HFF-Myc (cell line): Measurements from ENCODE around the gene MARK3.

Experiments used
- DNase-seq: peaks from one replicate; pipeline ENCODE4 v3.0.0-alpha.2; 2011; ENCODE audit warnings: low read depth; ENCODE audit errors: extremely low read depth
- H3K4me3 ChIP-seq: replicated peaks from 2 replicates; pipeline ENCODE4 v1.5.1; 2011; ENCODE audit warnings: low read depth, mild to moderate bottlenecking, control low read depth, low read length
- TF ChIP-seq, protein P1 (sequence below): IDR thresholded peaks from 2 replicates; pipeline ENCODE4 v1.5.1; 2012; ENCODE audit warnings: mild to moderate bottlenecking, low read depth, low read length, control low read depth; ENCODE audit errors: missing control alignments

Gene MARK3

DNA sequence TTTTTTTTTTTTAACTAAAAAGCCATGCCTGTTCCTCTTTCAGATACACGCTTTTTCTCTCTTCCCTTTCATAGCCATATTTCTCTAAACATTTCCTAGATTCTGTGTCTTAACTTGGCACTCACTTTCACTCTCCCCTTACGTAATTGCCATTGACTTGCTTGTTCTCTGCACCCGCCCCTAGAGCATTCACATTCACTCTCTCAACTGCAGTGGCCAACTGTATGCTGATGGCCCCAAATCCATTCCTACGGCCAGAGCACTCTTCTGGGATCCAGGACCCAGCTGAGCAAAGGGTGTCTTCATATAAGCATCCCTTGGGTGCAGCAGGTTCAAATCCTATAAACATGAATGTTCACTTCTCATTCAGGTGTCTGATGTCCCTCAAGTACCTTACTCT, 77.9 kb downstream of the MARK3 start:
- TF ChIP-seq, protein P1, sequence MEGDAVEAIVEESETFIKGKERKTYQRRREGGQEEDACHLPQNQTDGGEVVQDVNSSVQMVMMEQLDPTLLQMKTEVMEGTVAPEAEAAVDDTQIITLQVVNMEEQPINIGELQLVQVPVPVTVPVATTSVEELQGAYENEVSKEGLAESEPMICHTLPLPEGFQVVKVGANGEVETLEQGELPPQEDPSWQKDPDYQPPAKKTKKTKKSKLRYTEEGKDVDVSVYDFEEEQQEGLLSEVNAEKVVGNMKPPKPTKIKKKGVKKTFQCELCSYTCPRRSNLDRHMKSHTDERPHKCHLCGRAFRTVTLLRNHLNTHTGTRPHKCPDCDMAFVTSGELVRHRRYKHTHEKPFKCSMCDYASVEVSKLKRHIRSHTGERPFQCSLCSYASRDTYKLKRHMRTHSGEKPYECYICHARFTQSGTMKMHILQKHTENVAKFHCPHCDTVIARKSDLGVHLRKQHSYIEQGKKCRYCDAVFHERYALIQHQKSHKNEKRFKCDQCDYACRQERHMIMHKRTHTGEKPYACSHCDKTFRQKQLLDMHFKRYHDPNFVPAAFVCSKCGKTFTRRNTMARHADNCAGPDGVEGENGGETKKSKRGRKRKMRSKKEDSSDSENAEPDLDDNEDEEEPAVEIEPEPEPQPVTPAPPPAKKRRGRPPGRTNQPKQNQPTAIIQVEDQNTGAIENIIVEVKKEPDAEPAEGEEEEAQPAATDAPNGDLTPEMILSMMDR: no peak
- DNase-seq: no peak
- no peak overlapping the region for H3K4me3 ChIP-seq

DNA sequence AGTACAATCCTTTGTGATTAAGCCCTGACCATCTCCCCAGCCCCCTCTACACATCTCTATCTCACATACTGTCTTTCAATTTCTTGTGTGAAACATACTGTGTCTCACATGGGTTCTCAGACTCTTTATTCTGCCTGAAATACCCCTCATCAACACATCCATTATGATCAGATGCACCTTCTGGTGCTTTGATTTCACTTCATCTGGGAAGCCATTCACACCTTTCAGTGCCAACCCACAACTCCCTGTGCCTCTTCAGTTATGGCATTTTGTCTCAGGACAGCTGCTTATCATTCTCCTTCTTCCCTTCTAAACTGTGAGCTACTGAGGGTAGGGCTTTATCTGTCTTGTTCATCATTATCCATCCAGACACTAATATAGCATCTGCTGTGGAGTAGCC, 78.6 kb downstream of the MARK3 start:
- no peak overlapping the region for H3K4me3 ChIP-seq
- TF ChIP-seq, protein P1: no peak
- no peak for DNase-seq

DNA sequence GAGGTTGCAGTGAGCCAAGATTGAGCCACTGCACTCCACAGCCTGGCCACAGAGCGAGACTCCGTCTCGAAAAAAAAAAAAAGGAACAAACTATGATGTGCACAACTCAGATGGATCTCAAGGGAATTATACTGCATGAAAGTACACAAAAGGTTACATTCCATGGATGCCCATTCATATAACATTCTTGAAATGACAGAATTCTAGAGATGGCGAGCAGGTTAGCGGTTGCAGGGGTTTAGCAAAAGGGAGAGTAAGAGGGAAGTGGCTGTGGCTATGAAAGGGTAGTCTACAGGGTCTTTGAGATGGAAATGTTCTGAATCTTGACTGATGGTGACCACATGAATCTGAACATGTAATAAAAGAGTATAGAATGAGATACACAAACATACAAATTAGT, 87.7 kb downstream of the MARK3 start:
- DNase-seq: no peak
- H3K4me3 ChIP-seq: no peak overlapping the region
- TF ChIP-seq, protein P1: no peak

DNA sequence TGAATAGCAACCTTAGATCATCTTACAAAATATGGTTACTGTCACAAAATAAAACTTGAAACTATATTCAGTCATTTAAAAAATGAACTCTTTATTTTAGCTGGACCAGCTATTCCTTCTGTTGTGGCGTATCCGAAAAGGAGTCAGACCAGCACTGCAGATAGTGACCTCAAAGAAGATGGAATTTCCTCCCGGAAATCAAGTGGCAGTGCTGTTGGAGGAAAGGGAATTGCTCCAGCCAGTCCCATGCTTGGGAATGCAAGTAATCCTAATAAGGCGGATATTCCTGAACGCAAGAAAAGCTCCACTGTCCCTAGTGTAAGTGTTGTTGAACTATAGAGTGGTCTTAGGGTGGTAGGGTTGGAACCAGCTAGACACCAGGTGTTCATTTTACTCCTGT, 89.7 kb downstream of the MARK3 start:
- DNase-seq: no peak
- no peak overlapping the region for H3K4me3 ChIP-seq
- TF ChIP-seq, protein P1: no peak

DNA sequence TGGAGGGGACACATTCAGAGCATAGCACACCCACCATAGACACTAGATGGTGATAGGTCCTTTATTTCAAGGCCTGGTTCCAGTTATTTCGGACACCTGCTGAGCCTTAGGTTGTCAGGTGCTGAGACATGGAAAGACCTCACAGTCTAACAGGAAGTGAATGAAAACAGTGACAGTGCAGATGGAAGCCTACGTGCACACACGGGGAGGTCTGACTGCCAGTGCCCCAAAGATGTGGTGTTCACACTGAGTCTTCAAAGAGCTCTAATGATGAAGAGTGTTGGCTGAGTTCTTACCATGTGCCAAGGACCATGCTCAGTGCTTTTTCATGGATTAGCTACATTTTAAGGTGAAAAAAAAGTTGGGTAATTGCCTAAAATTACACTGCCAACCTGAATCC, 90.8 kb downstream of the MARK3 start:
- H3K4me3 ChIP-seq: no peak overlapping the region
- TF ChIP-seq, protein P1: no peak
- no peak for DNase-seq

DNA sequence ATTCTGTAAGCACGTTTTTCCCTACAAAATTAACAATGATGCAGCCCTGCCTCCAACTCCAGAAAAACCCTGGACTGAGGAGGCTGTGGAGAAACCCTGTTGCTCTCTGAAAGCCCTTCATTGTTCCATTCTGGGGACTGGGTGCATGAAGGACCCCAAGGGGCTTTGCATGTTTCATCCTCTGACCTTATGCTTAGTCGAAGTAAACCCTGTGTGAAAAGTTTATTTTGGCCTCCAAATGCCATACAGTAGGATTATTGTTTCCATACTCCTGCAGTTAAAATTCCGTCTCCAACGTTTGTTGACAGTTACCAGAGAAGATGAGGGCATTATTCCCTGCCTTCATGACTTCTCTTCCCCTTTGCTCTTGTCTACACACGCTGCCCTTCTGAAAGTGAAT, 91.4 kb downstream of the MARK3 start:
- TF ChIP-seq, protein P1: no peak
- H3K4me3 ChIP-seq: no peak overlapping the region
- DNase-seq: no peak

DNA sequence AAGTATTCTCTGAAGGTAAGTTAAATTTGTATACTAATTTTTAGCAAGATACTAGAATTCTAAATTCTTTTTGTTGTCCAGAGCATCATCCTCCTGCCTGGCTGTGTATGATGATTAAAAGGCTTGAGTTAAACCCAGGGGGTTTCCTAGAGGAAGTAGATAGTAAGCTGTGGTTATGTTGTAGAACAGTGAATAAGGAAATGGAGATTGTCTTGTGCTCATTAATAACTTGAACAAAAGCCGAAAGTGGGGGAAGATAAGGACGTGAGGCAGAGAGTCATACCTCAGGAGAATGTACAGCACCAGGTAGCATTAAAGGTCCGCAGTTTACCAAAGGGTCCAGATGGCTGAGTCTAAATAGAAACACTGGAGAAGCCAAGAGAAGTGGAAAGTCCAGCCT, 95.4 kb downstream of the MARK3 start:
- H3K4me3 ChIP-seq: no peak overlapping the region
- TF ChIP-seq, protein P1: no peak
- DNase-seq: no peak
